ENCODE results near the gene ANKRD65.
A peak's percentile ranks its signal among the peaks of the same experiment; 100 is the strongest.
"Not testable (repeated sequence)": the region's sequence is repeated elsewhere in the genome, so short reads cannot be mapped to it uniquely, and the experiment has no call there.

The ANKRD65 gene

GRCh38 chr1:1418464-1419362, 2.4 kb downstream of the ANKRD65 start:
- DNase-seq (ENCODE audit: insufficient read length, low spot score): peak; percentile 58
- FAIRE-seq: peak; percentile 75

- peak; percentile 44 for FAIRE-seq
- peak; percentile 26 for DNase-seq (ENCODE audit: insufficient read length, low spot score)
Measured at GRCh38 chr1:1417825-1418463, 3.1 kb downstream of the ANKRD65 start.

GRCh38 chr1:1417396-1417795, 3.7 kb downstream of the ANKRD65 start:
- not testable (repeated sequence) for DNase-seq (ENCODE audit: insufficient read length, low spot score); FAIRE-seq

- DNase-seq (ENCODE audit: insufficient read length, low spot score) (no peak), FAIRE-seq (no peak)
Measured at GRCh38 chr1:1415751-1416150, 5.3 kb downstream of the ANKRD65 start.

- FAIRE-seq; DNase-seq (ENCODE audit: insufficient read length, low spot score): not testable (repeated sequence)
Measured at GRCh38 chr1:1412311-1412902, 8.7 kb downstream of the ANKRD65 start.

GRCh38 chr1:1411626-1412025, 9.4 kb downstream of the ANKRD65 start:
- FAIRE-seq (no peak), DNase-seq (ENCODE audit: insufficient read length, low spot score) (no peak)

GRCh38 chr1:1410238-1410637, 10.8 kb downstream of the ANKRD65 start:
- FAIRE-seq; DNase-seq (ENCODE audit: insufficient read length, low spot score): not testable (repeated sequence)

- DNase-seq (ENCODE audit: insufficient read length, low spot score) (no peak), FAIRE-seq (peak; percentile 42)
Measured at GRCh38 chr1:1407636-1408318, 13.3 kb downstream of the ANKRD65 start.

- FAIRE-seq (peak; percentile 94), DNase-seq (ENCODE audit: insufficient read length, low spot score) (peak; percentile 98)
Measured at GRCh38 chr1:1406821-1407635, 14.0 kb downstream of the ANKRD65 start, which contains the start of gene MRPL20. Gene MRPL20 (minus strand): TSS chr1:1407293. CDS start chr1:1407217, 76 bp downstream.

GRCh38 chr1:1406101-1406820, 14.8 kb downstream of the ANKRD65 start:
- DNase-seq (ENCODE audit: insufficient read length, low spot score) (no peak), FAIRE-seq (peak; percentile 47)

- DNase-seq (ENCODE audit: insufficient read length, low spot score): no peak
Measured at GRCh38 chr1:1403653-1404052, 17.4 kb downstream of the ANKRD65 start.

GRCh38 chr1:1402901-1403392, 18.1 kb downstream of the ANKRD65 start:
- DNase-seq (ENCODE audit: insufficient read length, low spot score); FAIRE-seq: not testable (repeated sequence)

More at GRCh38 chr1:1403653-1404052, 17.4 kb downstream of the ANKRD65 start:
- no peak for FAIRE-seq

- DNase-seq (ENCODE audit: insufficient read length, low spot score) (no peak), FAIRE-seq (no peak)
Measured at GRCh38 chr1:1402072-1402900, 18.8 kb downstream of the ANKRD65 start.

GRCh38 chr1:1401457-1402010, 19.5 kb downstream of the ANKRD65 start:
- FAIRE-seq: no peak
- no peak for DNase-seq (ENCODE audit: insufficient read length, low spot score)

GRCh38 chr1:1400576-1401456, 20.3 kb downstream of the ANKRD65 start:
- DNase-seq (ENCODE audit: insufficient read length, low spot score): no peak
- FAIRE-seq: no peak

- no peak for DNase-seq (ENCODE audit: insufficient read length, low spot score)
- FAIRE-seq: no peak
Measured at GRCh38 chr1:1399872-1400575, 21.1 kb downstream of the ANKRD65 start.

Data from GM19239 (cell line).